ENCODE results near the gene SGO2. TPM values are rescaled to one million over a fixed set of nuclear protein-coding genes. Genes with fewer than 3 reads are reported as not detected.

The SGO2 gene
- total RNA-seq, 3 donors from 2014 or later, result 5.1 to 7.2 (median 6.6) TPM

- peaks cover 14% of the 10 kb centered on the region for H3K27me3 Mint-ChIP-seq (ENCODE audit: low read depth)
- no peaks in the 10 kb centered on the region for H3K9me3 Mint-ChIP-seq
- H3K4me3 Mint-ChIP-seq, result no peak overlapping the region
Measured at GRCh38 chr2:200631287-200631686, 105.3 kb downstream of the SGO2 start.

More at GRCh38 chr2:200631287-200631686, 105.3 kb downstream of the SGO2 start:
- H3K4me1 Mint-ChIP-seq (ENCODE audit: low read depth), result no peaks in the 10 kb centered on the region
- H3K36me3 Mint-ChIP-seq (ENCODE audit: insufficient read depth), result no peaks in the 10 kb centered on the region
- no peak for ATAC-seq
- no peak for DNase-seq

Other genes with a start within 250 kb of the SGO2 start
- 1 to 10 TPM; 6.6 to 9.5 (median 8.8) TPM for gene SPATS2L, start 219.5 kb upstream of the SGO2 start, total RNA-seq
- 10 to 100 TPM; 11.7 to 12.9 (median 12.7) TPM for gene KCTD18, start 16.1 kb upstream of the SGO2 start, total RNA-seq
- 1 to 10 TPM in 1 of 3 donors, under 1 TPM in 2; 0.63 to 1.0 (median 0.71) TPM for gene AOX1, start 59.8 kb downstream of the SGO2 start, total RNA-seq